GM21825 (cell line): Measurements from ENCODE around the gene AFDN.

Experiments used
- ATAC-seq: cut with Tn5 transposase; IDR thresholded peaks from one replicate; pipeline ENCODE4 v1.9.1; 2021; ENCODE audit warnings: mild to moderate bottlenecking, moderate library complexity; ENCODE audit not compliant: unreplicated experiment

Gene AFDN

GRCh38 chr6:167838207-167838748 lies 11.6 kb downstream of the AFDN start:
- no peak for ATAC-seq

- no peak for ATAC-seq
Observed at GRCh38 chr6:167839343-167839742, 12.6 kb downstream of the AFDN start.

GRCh38 chr6:167839755-167840154 lies 13.0 kb downstream of the AFDN start:
- no peak for ATAC-seq

GRCh38 chr6:167840160-167840525 lies 13.4 kb downstream of the AFDN start:
- no peak for ATAC-seq

- no peak for ATAC-seq
Observed at GRCh38 chr6:167840526-167841179, 13.9 kb downstream of the AFDN start.

GRCh38 chr6:167841981-167842380 lies 15.3 kb downstream of the AFDN start:
- ATAC-seq, result no peak

GRCh38 chr6:167842457-167842856 lies 15.7 kb downstream of the AFDN start:
- ATAC-seq, result no peak

GRCh38 chr6:167843023-167843422 lies 16.3 kb downstream of the AFDN start:
- ATAC-seq, result no peak

GRCh38 chr6:167845856-167846255 lies 19.1 kb downstream of the AFDN start:
- no peak for ATAC-seq

GRCh38 chr6:167846997-167847606 lies 20.4 kb downstream of the AFDN start:
- no peak for ATAC-seq

GRCh38 chr6:167847936-167848335 lies 21.2 kb downstream of the AFDN start:
- no peak for ATAC-seq

- no peak for ATAC-seq
Observed at GRCh38 chr6:167848783-167849182, 22.1 kb downstream of the AFDN start.

- no peak for ATAC-seq
Observed at GRCh38 chr6:167849846-167850459, 23.2 kb downstream of the AFDN start.

GRCh38 chr6:167850782-167851181 lies 24.1 kb downstream of the AFDN start:
- ATAC-seq, result no peak

- no peak for ATAC-seq
Observed at GRCh38 chr6:167851370-167851952, 24.8 kb downstream of the AFDN start.

- ATAC-seq, result no peak
Observed at GRCh38 chr6:167855825-167856425, 29.2 kb downstream of the AFDN start.

GRCh38 chr6:167856474-167856873 lies 29.8 kb downstream of the AFDN start:
- ATAC-seq, result no peak

GRCh38 chr6:167856999-167857660 lies 30.4 kb downstream of the AFDN start:
- no peak for ATAC-seq

GRCh38 chr6:167858086-167858591 lies 31.4 kb downstream of the AFDN start:
- no peak for ATAC-seq

- ATAC-seq, result no peak
Observed at GRCh38 chr6:167858842-167859664, 32.3 kb downstream of the AFDN start.
